ENCODE measurements around the gene TBX4. TPM values are rescaled to one million over a fixed set of nuclear protein-coding genes. Genes with fewer than 3 reads are reported as not detected.

The TBX4 gene
- total and polyA plus RNA-seq, 9 of the 15 experiments (the other 6 are each of a cell fraction or from before 2014, with no cell fraction given), result not detected

DNA sequence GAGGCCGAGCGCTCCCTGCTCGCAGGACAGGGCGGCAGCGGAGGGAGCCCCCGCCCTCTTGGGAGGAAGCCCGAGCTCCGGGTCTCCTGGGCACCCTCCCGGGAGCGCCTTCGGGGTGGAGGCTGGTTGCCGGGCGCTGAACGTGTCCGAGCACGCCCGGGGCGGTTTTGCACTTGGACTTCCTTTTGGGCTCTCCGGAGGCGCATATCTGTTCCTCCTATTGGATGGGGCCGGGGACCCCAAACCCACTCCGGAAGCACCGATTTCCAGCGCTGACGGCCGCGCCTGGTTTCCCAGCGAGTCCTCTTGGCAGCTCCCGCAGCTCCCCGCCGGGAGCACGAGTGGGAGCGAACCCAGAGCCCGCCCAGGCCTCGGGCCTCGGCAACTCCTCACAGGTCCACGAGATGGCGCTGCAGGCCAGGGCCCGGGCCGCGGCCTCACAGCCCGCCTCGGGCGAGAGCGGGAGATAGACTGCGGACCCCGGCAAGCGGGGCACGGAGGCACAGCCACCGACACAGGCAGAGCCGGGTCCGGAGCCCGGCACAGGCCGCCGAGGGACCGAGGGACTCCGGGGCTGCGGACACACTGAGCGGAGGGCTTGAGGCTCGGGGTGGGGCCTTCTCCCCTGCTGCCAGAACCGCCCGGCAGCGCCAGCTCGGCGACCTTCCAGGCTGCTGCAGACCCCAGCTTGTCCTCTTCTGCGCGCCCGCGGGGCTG is 39.9 kb upstream of the TBX4 start (continued):
- TF ChIP-seq ZC3H11A (IDR thresholded peaks at IDR 0.05; ENCODE audit: low read depth, low read length) (no peak), CTCF (IDR thresholded peaks at IDR 0.05 in 2 of 3, conservative IDR thresholded peaks at IDR 0.05 in 1 of 3; ENCODE audit: insufficient read depth in 2 of 3, low read depth in 1 of 3, low read length in 3 of 3) (peak; percentile 84 to 88 (median 85)), ZBTB7A (IDR thresholded peaks at IDR 0.05; ENCODE audit: borderline replicate concordance, control insufficient read depth, low read depth, low read length) (peak; percentile 28; the same call in 1 of the 2 replicates), ATF6 (CRISPR knock-in tag; IDR thresholded peaks at IDR 0.05) (no peak), TCF3 (CRISPR knock-in tag; IDR thresholded peaks at IDR 0.05) (no peak), MTA1 (IDR thresholded peaks at IDR 0.05; ENCODE audit: borderline replicate concordance) (no peak), ETS1 (conservative IDR thresholded peaks at IDR 0.05; ENCODE audit: control insufficient read depth, low read depth, low read length) (no peak), FOXJ2 (tag; IDR thresholded peaks at IDR 0.05) (no peak), ZNF239 (CRISPR knock-in tag; IDR thresholded peaks at IDR 0.05) (no peak), RBM14 (IDR thresholded peaks at IDR 0.05; ENCODE audit: borderline replicate concordance, insufficient read depth, low read depth, low read length) (no peak), HDAC1 (IDR thresholded peaks at IDR 0.05) (no peak), THRAP3 (IDR thresholded peaks at IDR 0.05; ENCODE audit: borderline replicate concordance) (no peak), CHD2 (IDR thresholded peaks at IDR 0.05; ENCODE audit: low read depth, low read length) (no peak), GABPA (tag; conservative IDR thresholded peaks at IDR 0.05; ENCODE audit: low read depth) (no peak), SIX5 (IDR thresholded peaks at IDR 0.05; ENCODE audit: borderline replicate concordance in 1 of 2, insufficient read depth in 1 of 2, low read depth in 1 of 2, low read length in 2 of 2) (no peak), PTRF (tag; IDR thresholded peaks at IDR 0.05) (no peak), FOXA3 (CRISPR knock-in tag; conservative IDR thresholded peaks at IDR 0.05 in 1 of 2, IDR thresholded peaks at IDR 0.05 in 1 of 2) (no peak), E2F3 (CRISPR knock-in tag; IDR thresholded peaks at IDR 0.05) (0 out of 2 replicates have a peak, but pooled peaks have one; percentile 19)
- TF ChIP-seq, protein P1, sequence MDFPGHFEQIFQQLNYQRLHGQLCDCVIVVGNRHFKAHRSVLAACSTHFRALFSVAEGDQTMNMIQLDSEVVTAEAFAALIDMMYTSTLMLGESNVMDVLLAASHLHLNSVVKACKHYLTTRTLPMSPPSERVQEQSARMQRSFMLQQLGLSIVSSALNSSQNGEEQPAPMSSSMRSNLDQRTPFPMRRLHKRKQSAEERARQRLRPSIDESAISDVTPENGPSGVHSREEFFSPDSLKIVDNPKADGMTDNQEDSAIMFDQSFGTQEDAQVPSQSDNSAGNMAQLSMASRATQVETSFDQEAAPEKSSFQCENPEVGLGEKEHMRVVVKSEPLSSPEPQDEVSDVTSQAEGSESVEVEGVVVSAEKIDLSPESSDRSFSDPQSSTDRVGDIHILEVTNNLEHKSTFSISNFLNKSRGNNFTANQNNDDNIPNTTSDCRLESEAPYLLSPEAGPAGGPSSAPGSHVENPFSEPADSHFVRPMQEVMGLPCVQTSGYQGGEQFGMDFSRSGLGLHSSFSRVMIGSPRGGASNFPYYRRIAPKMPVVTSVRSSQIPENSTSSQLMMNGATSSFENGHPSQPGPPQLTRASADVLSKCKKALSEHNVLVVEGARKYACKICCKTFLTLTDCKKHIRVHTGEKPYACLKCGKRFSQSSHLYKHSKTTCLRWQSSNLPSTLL (IDR thresholded peaks at IDR 0.05), result no peak

Measured in K562 (cell line).